Smooth muscle cell (in vitro differentiated cells): ENCODE measurements around the gene GALNT9. TPM values are rescaled to one million over a fixed set of nuclear protein-coding genes. Genes with fewer than 3 reads are reported as not detected.

ENCODE experiments used
- DNase-seq: peaks from one replicate; lab custom pipeline; 2025; ENCODE audit not compliant: unreplicated experiment; lab: John Stamatoyannopoulos, UW
- H2AFZ ChIP-seq: fragments of 200-600 bp; sonication (generic); 2 replicates; pipeline ENCODE4 v1.6.0; 2016; ENCODE audit warnings: antibody characterized with exemption, low read depth, mild to moderate bottlenecking
- H3F3A ChIP-seq: fragments of 200-600 bp; sonication (generic); 2 replicates; pipeline ENCODE4 v1.6.0; 2017; ENCODE audit warnings: antibody characterized with exemption, low read depth
- H3K27ac ChIP-seq: fragments of 200-600 bp; sonication (generic); 2 replicates; pipeline ENCODE4 v1.5.1; 2016; ENCODE audit warnings: low read depth, mild to moderate bottlenecking
- H3K27me3 ChIP-seq: fragments of 200-600 bp; sonication (generic); 2 replicates; pipeline ENCODE4 v1.6.1; 2016; ENCODE audit warnings: low read depth, mild to moderate bottlenecking
- H3K36me3 ChIP-seq: fragments of 200-600 bp; sonication (generic); 2 replicates; pipeline ENCODE4 v1.5.1; 2016; ENCODE audit warnings: low read depth
- H3K4me1 ChIP-seq: fragments of 200-600 bp; sonication (generic); 2 replicates; pipeline ENCODE4 v1.5.1; 2016; ENCODE audit warnings: low read depth
- H3K4me2 ChIP-seq: fragments of 200-600 bp; sonication (generic); 2 replicates; pipeline ENCODE4 v1.6.0; 2016; ENCODE audit warnings: mild to moderate bottlenecking
- H3K4me3 ChIP-seq: fragments of 200-600 bp; sonication (generic); 2 replicates; pipeline ENCODE4 v1.5.1; 2016; ENCODE audit warnings: mild to moderate bottlenecking
- H3K79me2 ChIP-seq: fragments of 200-600 bp; sonication (generic); 2 replicates; pipeline ENCODE4 v1.6.0; 2016; ENCODE audit warnings: low read depth, mild to moderate bottlenecking
- H3K9ac ChIP-seq: fragments of 200-600 bp; sonication (generic); 2 replicates; pipeline ENCODE4 v1.6.0; 2016; ENCODE audit warnings: low read depth
- H3K9me3 ChIP-seq: fragments of 200-600 bp; sonication (generic); replicated peaks from 2 replicates; pipeline ENCODE4 v1.5.1; 2016; ENCODE audit warnings: low read depth
- H4K20me1 ChIP-seq: fragments of 200-600 bp; sonication (generic); 2 replicates; pipeline ENCODE4 v1.6.0; 2016; ENCODE audit warnings: low read depth
- CTCF ChIP-seq: fragments of 200-600 bp; sonication (generic); IDR thresholded peaks from 2 replicates; pipeline ENCODE4 v1.5.1; 2017; ENCODE audit warnings: borderline replicate concordance, mild to moderate bottlenecking, antibody characterized with exemption; ENCODE audit not compliant: insufficient read depth, poor library complexity, severe bottlenecking
- WGBS: methylation state at CpG from one replicate; pipeline ENCODE4 v1.1.7; 2016; ENCODE audit warnings: low lambda C conversion rate; 5-methylcytosine and 5-hydroxymethylcytosine counted together
- polyA plus RNA-seq: library from polyadenylated mRNA; unstranded; fragments of >200 nt; fragmentation: Nextera tagmentation; extraction: Ambion mirVana; gene quantifications from 2 replicates; pipeline ENCODE4 v1.2.1, GENCODE V29; 2016
- total RNA-seq: library from RNA; depleted of rRNA; stranded (reverse); fragments of >200 nt; gene quantifications from 2 replicates; pipeline ENCODE4 v1.2.3, GENCODE V29; 2014

The GALNT9 gene
- total and polyA plus RNA-seq, 2 experiments from 2014 or later: 1.1 TPM; not detected in 1

- no peak for TF ChIP-seq CTCF
- no peaks in the 10 kb centered on the region for H4K20me1 ChIP-seq
These were observed 16.9 kb downstream of the GALNT9 start for GRCh38 chr12:132312516-132312915.

GRCh38 chr12:132311201-132311915 lies 18.0 kb downstream of the GALNT9 start:
- no peak overlapping the region for H3K4me3 ChIP-seq
- TF ChIP-seq CTCF: no peak
- no peaks in the 10 kb centered on the region for H3F3A ChIP-seq

More at GRCh38 chr12:132312516-132312915, 16.9 kb downstream of the GALNT9 start:
- H3K9ac ChIP-seq: no peak overlapping the region
- no peak for DNase-seq
- no peaks in the 10 kb centered on the region for H3K9me3 ChIP-seq
- H3K4me2 ChIP-seq: no peak overlapping the region
- no peaks in the 10 kb centered on the region for H3K36me3 ChIP-seq
- WGBS: 80% methylated on average over 6 of the region's 6 CpGs
- no peaks in the 10 kb centered on the region for H3F3A ChIP-seq
- no peak overlapping the region for H3K4me3 ChIP-seq
- no peaks in the 10 kb centered on the region for H3K4me1 ChIP-seq
- H3K27me3 ChIP-seq: peaks cover 6% of the 10 kb centered on the region
- H3K79me2 ChIP-seq: no peaks in the 10 kb centered on the region
- H3K27ac ChIP-seq: no peak overlapping the region
- no peak overlapping the region for H2AFZ ChIP-seq

GRCh38 chr12:132310181-132311040 lies 19.0 kb downstream of the GALNT9 start:
- WGBS: 84% methylated on average over 31 of the region's 33 CpGs
- no peaks in the 10 kb centered on the region for H4K20me1 ChIP-seq
- H3K27ac ChIP-seq: no peak overlapping the region
- no peaks in the 10 kb centered on the region for H3K36me3 ChIP-seq
- no peaks in the 10 kb centered on the region for H3K9me3 ChIP-seq
- no peaks in the 10 kb centered on the region for H3K79me2 ChIP-seq
- no peak overlapping the region for H3K4me3 ChIP-seq
- no peaks in the 10 kb centered on the region for H3F3A ChIP-seq
- no peak overlapping the region for H3K9ac ChIP-seq
- no peak for DNase-seq
- no peak for TF ChIP-seq CTCF
- H2AFZ ChIP-seq: no peak overlapping the region
- H3K4me1 ChIP-seq: no peaks in the 10 kb centered on the region
- H3K4me2 ChIP-seq: no peak overlapping the region
- H3K27me3 ChIP-seq: peaks cover 4% of the 10 kb centered on the region

More at GRCh38 chr12:132311201-132311915, 18.0 kb downstream of the GALNT9 start:
- Histone ChIP-seq H3K4me2 (no peak overlapping the region), H3K9ac (no peak overlapping the region), H3K36me3 (no peaks in the 10 kb centered on the region), H3K4me1 (no peaks in the 10 kb centered on the region), H3K9me3 (no peaks in the 10 kb centered on the region), H2AFZ (no peak overlapping the region), H4K20me1 (no peaks in the 10 kb centered on the region), H3K27ac (no peak overlapping the region), H3K27me3 (peaks cover 7% of the 10 kb centered on the region), H3K79me2 (no peaks in the 10 kb centered on the region)
- no peak for DNase-seq
- 86% methylated on average over 17 of the region's 17 CpGs for WGBS
